ENCODE results near the gene ECE1.
A peak's percentile ranks its signal among the peaks of the same experiment; 100 is the strongest.
"Not testable (repeated sequence)": the region's sequence is repeated elsewhere in the genome, so short reads cannot be mapped to it uniquely, and the experiment has no call there.

Gene ECE1

DNA sequence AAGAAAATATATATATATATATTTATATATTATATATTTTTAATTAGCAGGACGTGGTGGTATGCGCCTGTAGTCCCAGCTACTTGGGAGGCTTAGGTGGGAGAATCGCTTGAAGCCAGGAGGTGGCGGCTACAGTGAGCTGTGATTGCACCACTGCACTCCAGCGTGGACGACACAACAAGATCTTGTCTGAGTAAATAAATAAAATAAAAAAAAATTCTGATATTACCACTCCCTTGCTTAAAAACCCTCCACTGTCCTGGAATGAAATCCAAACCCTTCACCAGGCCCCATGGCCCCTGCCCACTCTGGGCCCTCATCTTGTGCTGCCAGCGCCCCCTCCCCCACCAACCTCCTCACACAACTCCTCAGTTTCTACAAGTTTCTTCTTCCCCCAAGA lies 1.7 kb upstream of the ECE1 start:
- H3K4me1 ChIP-seq (ENCODE audit: control insufficient read depth, insufficient read depth, low read length) = peaks cover 31% of the 10 kb centered on the region
- no peak overlapping the region for H3K4me3 ChIP-seq (ENCODE audit: low read length)
- H3K9me3 ChIP-seq (ENCODE audit: control insufficient read depth, low read length) = no peaks in the 10 kb centered on the region
- H3K27me3 ChIP-seq (ENCODE audit: control insufficient read depth, insufficient read depth, low read length) = peaks cover 12% of the 10 kb centered on the region
- H3K36me3 ChIP-seq (ENCODE audit: control insufficient read depth, insufficient read depth, low read length) = no peaks in the 10 kb centered on the region
- no peak overlapping the region for H3K9ac ChIP-seq (ENCODE audit: low read length)

DNA sequence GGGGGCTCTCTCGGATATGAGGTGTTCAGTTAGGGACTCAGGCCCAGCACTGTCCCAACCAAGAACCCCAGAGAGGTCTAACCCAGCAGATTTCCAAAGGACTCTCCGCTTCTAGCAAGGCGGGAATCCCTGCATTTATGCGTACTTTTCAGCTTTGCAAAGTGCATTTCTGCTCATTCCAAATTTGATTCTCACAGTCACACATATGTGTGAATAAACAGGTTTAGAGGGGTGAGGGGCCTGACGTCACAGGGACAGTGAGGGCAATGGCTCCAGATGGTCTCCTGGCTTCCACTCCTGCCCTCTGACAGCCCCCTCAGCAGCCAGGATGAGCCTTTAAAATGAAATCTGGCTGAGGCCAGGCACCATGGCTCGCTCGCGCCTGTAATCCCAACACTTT lies 921 bp upstream of the ECE1 start:
- Histone ChIP-seq H3K9ac (ENCODE audit: low read length) (no peak overlapping the region), H3K4me1 (ENCODE audit: control insufficient read depth, insufficient read depth, low read length) (peaks cover 31% of the 10 kb centered on the region), H3K36me3 (ENCODE audit: control insufficient read depth, insufficient read depth, low read length) (no peaks in the 10 kb centered on the region), H3K9me3 (ENCODE audit: control insufficient read depth, low read length) (no peaks in the 10 kb centered on the region), H3K27me3 (ENCODE audit: control insufficient read depth, insufficient read depth, low read length) (peaks cover 12% of the 10 kb centered on the region), H3K4me3 (ENCODE audit: low read length) (no peak overlapping the region)

DNA sequence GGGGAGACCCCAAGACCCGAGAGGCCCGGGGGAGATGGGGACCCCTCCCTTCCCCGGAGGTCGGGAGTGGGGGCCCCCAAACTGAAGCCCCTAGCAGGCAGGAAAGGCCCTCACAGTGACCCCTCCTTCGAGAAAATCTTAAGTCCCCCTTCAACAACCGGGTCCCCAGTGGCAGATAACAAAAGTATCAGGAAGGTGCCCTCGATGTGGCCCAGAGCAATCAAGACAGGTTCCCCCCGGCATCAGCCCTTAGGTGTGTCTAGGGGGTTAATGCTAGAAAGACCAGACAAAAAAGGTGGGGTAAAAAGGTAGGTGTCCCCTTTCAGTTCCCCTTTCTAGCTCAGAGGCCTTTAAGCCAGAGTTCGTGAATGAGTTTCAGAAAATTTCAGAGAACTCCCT lies 282 bp upstream of the ECE1 start:
- Histone ChIP-seq H3K4me1 (ENCODE audit: control insufficient read depth, insufficient read depth, low read length) (peaks cover 31% of the 10 kb centered on the region), H3K4me3 (ENCODE audit: low read length) (no peak overlapping the region), H3K36me3 (ENCODE audit: control insufficient read depth, insufficient read depth, low read length) (no peaks in the 10 kb centered on the region), H3K9me3 (ENCODE audit: control insufficient read depth, low read length) (no peaks in the 10 kb centered on the region), H3K27me3 (ENCODE audit: control insufficient read depth, insufficient read depth, low read length) (peaks cover 12% of the 10 kb centered on the region), H3K9ac (ENCODE audit: low read length) (peak overlapping the region; percentile 47)

DNA sequence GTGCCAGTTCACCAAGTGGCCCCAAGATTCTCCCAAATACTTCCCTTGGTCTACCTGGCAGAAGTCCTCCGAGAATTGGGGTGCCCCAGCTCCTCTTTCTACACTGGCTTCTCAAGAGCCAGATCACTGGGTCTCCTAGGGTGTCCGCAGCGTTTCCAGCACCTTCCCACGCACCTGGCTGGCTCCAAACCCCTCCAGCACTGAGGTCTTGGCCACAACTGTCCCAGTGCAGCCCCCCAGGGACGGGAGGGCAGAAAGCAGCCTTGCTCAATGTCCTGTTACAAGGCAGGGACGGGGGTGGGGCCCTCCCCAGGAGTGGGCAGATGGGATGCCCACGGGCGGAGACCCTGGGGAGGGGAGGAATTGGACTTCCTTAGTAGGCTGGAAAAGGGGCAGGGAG lies 1.1 kb downstream of the ECE1 start:
- peaks cover 12% of the 10 kb centered on the region for H3K27me3 ChIP-seq (ENCODE audit: control insufficient read depth, insufficient read depth, low read length)
- H3K4me3 ChIP-seq (ENCODE audit: low read length) = peak overlapping the region; percentile 25
- peaks cover 28% of the 10 kb centered on the region for H3K4me1 ChIP-seq (ENCODE audit: control insufficient read depth, insufficient read depth, low read length)
- H3K36me3 ChIP-seq (ENCODE audit: control insufficient read depth, insufficient read depth, low read length) = no peaks in the 10 kb centered on the region
- no peaks in the 10 kb centered on the region for H3K9me3 ChIP-seq (ENCODE audit: control insufficient read depth, low read length)
- H3K9ac ChIP-seq (ENCODE audit: low read length) = peak overlapping the region; percentile 62

DNA sequence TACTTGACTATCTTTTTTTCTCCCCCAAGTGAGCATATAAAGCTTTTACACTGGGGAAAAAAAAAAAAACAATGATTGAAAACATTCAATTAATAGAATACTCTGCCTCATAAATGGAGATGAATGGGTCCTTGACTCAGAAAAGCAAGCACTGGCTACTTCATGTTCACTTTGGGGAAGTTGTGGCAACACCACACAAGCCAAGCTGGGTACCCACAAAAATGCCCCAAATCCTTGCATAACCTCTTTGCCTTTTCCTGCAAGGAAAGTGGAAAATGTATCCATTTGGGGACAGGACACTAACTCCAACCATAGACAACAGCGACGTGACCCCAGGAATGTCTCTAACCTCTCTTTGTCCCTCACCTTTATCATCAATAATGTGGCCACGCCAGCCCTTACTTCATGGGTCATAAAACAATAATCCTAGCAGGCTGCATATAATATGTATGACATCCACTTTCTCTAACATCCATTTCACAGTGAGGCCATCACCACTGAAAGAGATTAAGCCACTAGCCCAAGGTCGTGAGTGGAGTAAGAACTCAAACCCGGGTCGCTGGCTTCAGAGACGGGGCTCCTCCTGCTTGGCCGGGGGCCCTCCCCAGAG lies 2.3 kb downstream of the ECE1 start:
- no peak overlapping the region for H3K4me3 ChIP-seq (ENCODE audit: low read length)
- H3K9me3 ChIP-seq (ENCODE audit: control insufficient read depth, low read length) = no peaks in the 10 kb centered on the region
- peaks cover 17% of the 10 kb centered on the region for H3K4me1 ChIP-seq (ENCODE audit: control insufficient read depth, insufficient read depth, low read length)
- no peak overlapping the region for H3K9ac ChIP-seq (ENCODE audit: low read length)
- no peaks in the 10 kb centered on the region for H3K36me3 ChIP-seq (ENCODE audit: control insufficient read depth, insufficient read depth, low read length)
- peaks cover 12% of the 10 kb centered on the region for H3K27me3 ChIP-seq (ENCODE audit: control insufficient read depth, insufficient read depth, low read length)

DNA sequence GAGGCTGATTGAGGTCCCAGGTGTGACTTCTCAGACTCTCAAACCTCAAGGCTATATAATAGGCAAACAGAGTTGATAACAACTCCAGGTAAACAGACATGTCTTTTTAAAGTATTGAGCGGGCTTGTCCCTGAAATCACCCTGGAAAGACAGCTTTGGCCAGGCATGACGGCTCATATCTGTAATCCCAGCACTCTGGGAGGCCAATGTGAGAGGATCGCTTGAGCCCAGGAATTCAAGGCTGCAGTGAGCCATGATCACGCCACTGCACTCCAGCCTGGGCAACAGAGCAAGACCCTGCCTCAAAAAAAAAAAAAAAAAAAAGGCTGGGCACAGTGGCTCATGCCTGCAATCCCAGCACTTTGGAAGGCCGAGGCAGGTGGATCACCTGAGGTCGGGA lies 4.9 kb downstream of the ECE1 start:
- H3K4me1 ChIP-seq (ENCODE audit: control insufficient read depth, insufficient read depth, low read length) = peaks cover 18% of the 10 kb centered on the region
- H3K4me3 ChIP-seq (ENCODE audit: low read length); H3K27me3 ChIP-seq (ENCODE audit: control insufficient read depth, insufficient read depth, low read length); H3K9ac ChIP-seq (ENCODE audit: low read length); H3K36me3 ChIP-seq (ENCODE audit: control insufficient read depth, insufficient read depth, low read length); H3K9me3 ChIP-seq (ENCODE audit: control insufficient read depth, low read length): not testable (repeated sequence)

DNA sequence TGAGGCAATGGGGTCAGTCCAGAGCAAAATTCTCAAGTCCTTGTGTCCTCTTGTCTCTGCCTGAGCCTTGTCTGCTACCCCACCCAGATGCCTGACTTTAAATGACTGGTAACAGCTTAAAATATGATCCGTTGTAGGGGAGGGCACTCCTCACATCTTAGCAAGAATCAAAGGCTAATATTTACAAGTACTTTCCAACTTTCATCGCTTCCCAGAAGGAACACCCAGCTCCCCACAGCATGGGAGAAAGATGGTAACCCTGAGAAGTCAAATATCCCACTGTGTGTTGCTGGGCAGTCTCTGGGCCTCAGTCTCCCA lies 5.2 kb downstream of the ECE1 start:
- no peak overlapping the region for H3K4me3 ChIP-seq (ENCODE audit: low read length)
- peak overlapping the region; percentile 39 for H3K9ac ChIP-seq (ENCODE audit: low read length)
- peaks cover 4% of the 10 kb centered on the region for H3K27me3 ChIP-seq (ENCODE audit: control insufficient read depth, insufficient read depth, low read length)
- no peaks in the 10 kb centered on the region for H3K9me3 ChIP-seq (ENCODE audit: control insufficient read depth, low read length)
- peaks cover 22% of the 10 kb centered on the region for H3K4me1 ChIP-seq (ENCODE audit: control insufficient read depth, insufficient read depth, low read length)
- H3K36me3 ChIP-seq (ENCODE audit: control insufficient read depth, insufficient read depth, low read length) = no peaks in the 10 kb centered on the region

DNA sequence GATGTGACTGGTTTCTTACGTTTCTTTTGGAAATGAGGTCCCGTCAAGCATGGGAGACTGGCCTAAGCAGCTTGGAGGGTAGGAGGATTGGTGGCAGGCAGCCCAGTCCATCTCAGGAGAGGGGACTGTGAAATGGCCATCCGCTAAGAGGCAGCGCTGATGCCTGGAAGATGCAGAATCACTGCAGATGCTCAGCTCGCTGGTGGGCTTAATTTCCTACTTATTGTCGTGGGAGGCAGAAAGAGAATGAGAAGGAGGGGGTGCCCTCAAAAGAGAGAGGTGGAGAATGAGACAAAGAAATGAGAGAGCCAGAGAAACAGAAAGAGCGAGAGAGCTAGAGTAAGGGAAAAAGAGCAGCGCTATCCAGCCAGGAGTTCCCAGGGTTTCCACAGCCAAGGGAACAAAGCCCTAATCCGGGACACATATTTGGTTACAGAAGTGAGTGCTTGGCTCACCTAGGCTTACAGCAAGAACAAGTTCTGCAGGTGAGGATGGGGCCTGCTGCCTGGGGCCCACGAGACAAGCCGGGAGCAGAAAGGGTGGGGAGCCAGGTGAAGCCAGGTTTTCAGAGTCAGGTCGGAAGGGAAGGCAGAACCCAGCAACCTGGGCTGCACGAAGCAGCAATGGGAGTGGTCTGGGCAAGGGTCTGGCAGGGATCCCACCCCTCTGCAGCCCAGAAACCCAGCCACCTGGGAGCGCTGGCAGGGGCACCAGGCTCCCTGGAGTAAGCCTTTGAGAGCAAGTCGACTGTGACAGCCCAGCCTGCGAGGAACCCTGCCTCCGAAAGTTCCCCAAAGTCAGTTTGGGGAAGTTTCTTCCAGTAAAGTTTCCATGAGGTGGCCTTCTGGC lies 5.8 kb downstream of the ECE1 start:
- Histone ChIP-seq H3K36me3 (ENCODE audit: control insufficient read depth, insufficient read depth, low read length) (no peaks in the 10 kb centered on the region), H3K9me3 (ENCODE audit: control insufficient read depth, low read length) (no peaks in the 10 kb centered on the region), H3K4me1 (ENCODE audit: control insufficient read depth, insufficient read depth, low read length) (peaks cover 24% of the 10 kb centered on the region), H3K27me3 (ENCODE audit: control insufficient read depth, insufficient read depth, low read length) (peaks cover 1% of the 10 kb centered on the region), H3K4me3 (ENCODE audit: low read length) (no peak overlapping the region), H3K9ac (ENCODE audit: low read length) (peak overlapping the region; percentile 39)

DNA sequence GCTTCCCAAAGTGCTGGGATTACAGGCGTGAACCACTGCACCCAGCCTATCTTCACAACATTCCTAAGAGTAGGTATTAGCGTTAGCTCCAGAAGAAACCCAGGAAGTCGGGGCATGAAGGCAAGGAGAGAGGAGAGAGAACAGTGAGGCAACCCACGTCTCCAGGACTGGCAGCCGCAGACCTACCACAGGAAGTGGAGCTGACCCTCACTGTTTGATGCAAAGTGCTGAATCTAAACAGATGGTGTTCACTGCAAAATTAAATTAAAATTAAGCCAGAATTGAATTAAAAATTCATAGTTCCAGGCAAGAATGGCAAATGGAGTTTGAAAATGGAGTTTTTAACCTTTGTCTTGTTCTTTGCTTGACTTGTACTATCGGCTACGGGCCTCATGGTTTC lies 6.7 kb downstream of the ECE1 start:
- Histone ChIP-seq H3K36me3 (ENCODE audit: control insufficient read depth, insufficient read depth, low read length) (no peaks in the 10 kb centered on the region), H3K9me3 (ENCODE audit: control insufficient read depth, low read length) (no peaks in the 10 kb centered on the region), H3K4me3 (ENCODE audit: low read length) (no peak overlapping the region), H3K4me1 (ENCODE audit: control insufficient read depth, insufficient read depth, low read length) (peaks cover 28% of the 10 kb centered on the region), H3K9ac (ENCODE audit: low read length) (no peak overlapping the region), H3K27me3 (ENCODE audit: control insufficient read depth, insufficient read depth, low read length) (no peaks in the 10 kb centered on the region)

DNA sequence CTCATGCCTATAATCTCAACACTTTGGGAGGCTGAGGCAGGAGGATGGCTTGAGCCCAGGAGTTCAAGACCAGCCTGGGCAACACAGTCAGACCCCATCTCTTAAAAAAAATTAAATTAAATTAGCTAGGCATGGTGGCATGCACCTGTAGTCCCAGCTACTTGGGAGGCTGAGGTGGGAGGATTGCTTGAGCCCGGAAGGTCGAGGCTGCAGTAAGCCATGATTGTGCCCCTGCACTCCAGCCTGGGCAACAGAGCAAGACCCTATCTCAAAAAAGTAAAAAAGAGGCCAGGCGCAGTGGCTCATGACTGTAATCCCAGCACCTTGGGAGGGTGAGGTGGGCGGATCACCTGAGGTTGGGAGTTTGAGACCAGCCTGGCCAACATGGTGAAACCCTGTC lies 8.2 kb downstream of the ECE1 start:
- H3K36me3 ChIP-seq (ENCODE audit: control insufficient read depth, insufficient read depth, low read length); H3K4me3 ChIP-seq (ENCODE audit: low read length); H3K9me3 ChIP-seq (ENCODE audit: control insufficient read depth, low read length); H3K9ac ChIP-seq (ENCODE audit: low read length); H3K27me3 ChIP-seq (ENCODE audit: control insufficient read depth, insufficient read depth, low read length): not testable (repeated sequence)
- peaks cover 37% of the 10 kb centered on the region for H3K4me1 ChIP-seq (ENCODE audit: control insufficient read depth, insufficient read depth, low read length)

DNA sequence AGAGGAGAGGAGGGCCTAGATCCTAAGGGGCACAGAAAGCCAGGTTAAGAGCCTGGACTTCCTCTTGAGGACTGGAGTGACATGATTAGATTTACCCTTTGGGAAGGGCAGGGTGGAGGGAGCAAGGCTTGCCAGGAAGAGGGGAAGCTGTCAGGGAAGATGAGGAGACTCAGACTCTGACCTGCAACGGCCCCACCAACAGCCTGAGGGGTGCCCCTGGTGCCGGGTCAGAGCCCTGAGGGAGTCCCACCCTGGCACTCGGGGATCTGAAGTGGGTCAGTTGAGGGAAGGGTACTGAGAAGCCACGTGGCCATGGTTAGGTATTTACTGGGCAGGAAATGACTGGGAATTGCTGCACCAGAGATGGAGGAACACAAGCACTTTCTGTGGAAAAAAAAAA lies 9.8 kb downstream of the ECE1 start:
- Histone ChIP-seq H3K36me3 (ENCODE audit: control insufficient read depth, insufficient read depth, low read length) (no peaks in the 10 kb centered on the region), H3K4me1 (ENCODE audit: control insufficient read depth, insufficient read depth, low read length) (peaks cover 37% of the 10 kb centered on the region), H3K9ac (ENCODE audit: low read length) (peak overlapping the region; percentile 26), H3K9me3 (ENCODE audit: control insufficient read depth, low read length) (no peaks in the 10 kb centered on the region), H3K27me3 (ENCODE audit: control insufficient read depth, insufficient read depth, low read length) (no peaks in the 10 kb centered on the region), H3K4me3 (ENCODE audit: low read length) (no peak overlapping the region)

DNA sequence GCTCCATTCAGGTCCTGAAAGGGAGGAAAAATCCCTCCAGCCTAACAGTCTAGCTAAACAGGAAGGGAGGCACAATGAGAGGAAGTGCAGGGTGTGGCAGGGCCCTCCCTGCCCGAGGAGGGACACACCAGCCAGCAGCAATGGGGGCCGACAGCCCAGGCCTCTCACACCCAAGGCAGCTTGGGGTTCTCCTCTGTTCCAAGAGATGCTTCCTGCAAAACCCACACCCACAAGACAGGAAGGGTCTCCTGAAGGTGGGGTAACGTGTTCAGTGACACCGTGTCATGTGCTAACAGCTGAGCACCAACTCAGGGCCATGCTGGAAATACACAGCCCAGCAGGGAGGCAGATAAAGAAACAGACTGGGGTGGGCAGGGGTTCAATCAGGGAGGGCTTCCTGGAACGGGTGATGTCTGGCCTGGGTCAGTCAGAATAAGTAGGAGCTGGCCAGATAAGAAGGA lies 10.2 kb downstream of the ECE1 start:
- no peaks in the 10 kb centered on the region for H3K27me3 ChIP-seq (ENCODE audit: control insufficient read depth, insufficient read depth, low read length)
- H3K36me3 ChIP-seq (ENCODE audit: control insufficient read depth, insufficient read depth, low read length) = no peaks in the 10 kb centered on the region
- peak overlapping the region; percentile 26 for H3K9ac ChIP-seq (ENCODE audit: low read length)
- no peak overlapping the region for H3K4me3 ChIP-seq (ENCODE audit: low read length)
- H3K9me3 ChIP-seq (ENCODE audit: control insufficient read depth, low read length) = no peaks in the 10 kb centered on the region
- H3K4me1 ChIP-seq (ENCODE audit: control insufficient read depth, insufficient read depth, low read length) = peaks cover 32% of the 10 kb centered on the region

All from mucosa of stomach (tissue), 1 donor.